Measurements from ENCODE around the gene ABCG1.

Gene ABCG1

GRCh38 chr21:42214081-42214750 is 4.7 kb upstream of the ABCG1 start:
- no peak overlapping the region for H2AK5ac ChIP-seq (ENCODE audit: low read length)
- no peaks in the 10 kb centered on the region for H3K4me1 ChIP-seq (ENCODE audit: control insufficient read depth, low read depth, low read length)
- no peak overlapping the region for H3K23ac ChIP-seq (ENCODE audit: low read length)
- no peak overlapping the region for H3K4me2 ChIP-seq (ENCODE audit: low read length)
- no peak overlapping the region for H3K4ac ChIP-seq (ENCODE audit: low read depth, low read length)
- no peak overlapping the region for H2BK5ac ChIP-seq (ENCODE audit: low read length)
- H3K36me3 ChIP-seq (ENCODE audit: control insufficient read depth, insufficient read depth, low read length) = no peaks in the 10 kb centered on the region
- H3K79me2 ChIP-seq (ENCODE audit: control insufficient read depth, insufficient read depth, low read length) = no peaks in the 10 kb centered on the region
- no peak overlapping the region for H3K56ac ChIP-seq (ENCODE audit: low read length)
- H3K18ac ChIP-seq (ENCODE audit: low read length) = no peak overlapping the region
- no peak overlapping the region for H2BK120ac ChIP-seq (ENCODE audit: low read depth, low read length)
- H3K27ac ChIP-seq (ENCODE audit: low read depth, low read length) = no peak overlapping the region
- H3K27me3 ChIP-seq (ENCODE audit: insufficient read depth, low read length, poor library complexity) = no peaks in the 10 kb centered on the region
- no peak overlapping the region for H4K8ac ChIP-seq (ENCODE audit: low read depth, low read length)
- no peak overlapping the region for H3K9ac ChIP-seq (ENCODE audit: low read length)
- no peaks in the 10 kb centered on the region for H3K79me1 ChIP-seq (ENCODE audit: low read length)
- H3K4me3 ChIP-seq (ENCODE audit: low read length) = no peak overlapping the region
- H4K5ac ChIP-seq (ENCODE audit: low read length) = no peak overlapping the region
- no peak for DNase-seq
- H2BK15ac ChIP-seq (replicated peaks; ENCODE audit: low read depth) = no peak overlapping the region
- no CpG with 5 or more reads among the region's 10 CpGs for WGBS (ENCODE audit: extremely low coverage, insufficient coverage, low lambda C conversion rate)

DNA sequence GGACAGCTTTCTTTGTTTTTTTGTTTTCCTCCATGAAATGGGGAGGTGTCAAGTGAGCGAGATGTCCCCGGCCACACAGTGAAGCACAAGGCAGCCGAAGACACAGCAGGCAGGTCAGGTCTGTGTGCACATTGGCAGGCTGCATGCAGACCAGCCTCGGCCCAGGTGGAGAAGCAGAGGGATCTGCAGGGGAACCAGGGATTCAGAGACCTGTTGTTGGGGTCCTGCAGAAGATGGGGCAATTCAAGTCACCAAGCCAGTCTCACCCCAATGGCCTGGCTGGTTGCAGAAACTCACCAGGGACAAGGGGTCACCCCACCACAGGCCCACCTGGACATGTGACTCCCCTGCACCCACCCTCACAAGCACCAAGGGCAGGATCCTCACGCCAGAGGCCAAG is 4.0 kb upstream of the ABCG1 start:
- H2AK5ac ChIP-seq (ENCODE audit: low read length) = no peak overlapping the region
- H3K56ac ChIP-seq (ENCODE audit: low read length) = no peak overlapping the region
- no peaks in the 10 kb centered on the region for H3K36me3 ChIP-seq (ENCODE audit: control insufficient read depth, insufficient read depth, low read length)
- no peak overlapping the region for H4K5ac ChIP-seq (ENCODE audit: low read length)
- no peaks in the 10 kb centered on the region for H3K4me1 ChIP-seq (ENCODE audit: control insufficient read depth, low read depth, low read length)
- no peak overlapping the region for H2BK120ac ChIP-seq (ENCODE audit: low read depth, low read length)
- no peaks in the 10 kb centered on the region for H3K27me3 ChIP-seq (ENCODE audit: insufficient read depth, low read length, poor library complexity)
- H3K9ac ChIP-seq (ENCODE audit: low read length) = no peak overlapping the region
- no peak overlapping the region for H4K8ac ChIP-seq (ENCODE audit: low read depth, low read length)
- H2BK5ac ChIP-seq (ENCODE audit: low read length) = no peak overlapping the region
- no peaks in the 10 kb centered on the region for H3K79me2 ChIP-seq (ENCODE audit: control insufficient read depth, insufficient read depth, low read length)
- H3K23ac ChIP-seq (ENCODE audit: low read length) = no peak overlapping the region
- no peak overlapping the region for H3K4me2 ChIP-seq (ENCODE audit: low read length)
- H2BK15ac ChIP-seq (replicated peaks; ENCODE audit: low read depth) = no peak overlapping the region
- H3K79me1 ChIP-seq (ENCODE audit: low read length) = no peaks in the 10 kb centered on the region
- no peak overlapping the region for H3K27ac ChIP-seq (ENCODE audit: low read depth, low read length)
- no peak overlapping the region for H3K4ac ChIP-seq (ENCODE audit: low read depth, low read length)
- no CpG with 5 or more reads among the region's 5 CpGs for WGBS (ENCODE audit: extremely low coverage, insufficient coverage, low lambda C conversion rate)
- no peak overlapping the region for H3K4me3 ChIP-seq (ENCODE audit: low read length)
- no peak overlapping the region for H3K18ac ChIP-seq (ENCODE audit: low read length)
- DNase-seq = no peak

- Histone ChIP-seq H2BK5ac (ENCODE audit: low read length) (no peak overlapping the region), H3K79me1 (ENCODE audit: low read length) (no peaks in the 10 kb centered on the region), H3K56ac (ENCODE audit: low read length) (no peak overlapping the region), H4K8ac (ENCODE audit: low read depth, low read length) (no peak overlapping the region), H3K4ac (ENCODE audit: low read depth, low read length) (no peak overlapping the region), H2AK5ac (ENCODE audit: low read length) (no peak overlapping the region), H3K27me3 (ENCODE audit: insufficient read depth, low read length, poor library complexity) (no peaks in the 10 kb centered on the region), H2BK120ac (ENCODE audit: low read depth, low read length) (no peak overlapping the region), H3K79me2 (ENCODE audit: control insufficient read depth, insufficient read depth, low read length) (no peaks in the 10 kb centered on the region), H3K4me2 (ENCODE audit: low read length) (no peak overlapping the region), H3K23ac (ENCODE audit: low read length) (no peak overlapping the region), H3K9ac (ENCODE audit: low read length) (no peak overlapping the region), H3K27ac (ENCODE audit: low read depth, low read length) (no peak overlapping the region), H3K18ac (ENCODE audit: low read length) (no peak overlapping the region), H3K4me1 (ENCODE audit: control insufficient read depth, low read depth, low read length) (no peaks in the 10 kb centered on the region), H3K4me3 (ENCODE audit: low read length) (no peak overlapping the region), H2BK15ac (replicated peaks; ENCODE audit: low read depth) (no peak overlapping the region), H4K5ac (ENCODE audit: low read length) (no peak overlapping the region), H3K36me3 (ENCODE audit: control insufficient read depth, insufficient read depth, low read length) (no peaks in the 10 kb centered on the region)
- no CpG with 5 or more reads among the region's 9 CpGs for WGBS (ENCODE audit: extremely low coverage, insufficient coverage, low lambda C conversion rate)
- DNase-seq = no peak
Measured at GRCh38 chr21:42215942-42216725, 2.8 kb upstream of the ABCG1 start.

GRCh38 chr21:42216726-42217572 is 2.0 kb upstream of the ABCG1 start:
- Histone ChIP-seq H3K4me3 (ENCODE audit: low read length) (no peak overlapping the region), H3K27ac (ENCODE audit: low read depth, low read length) (no peak overlapping the region), H3K4ac (ENCODE audit: low read depth, low read length) (no peak overlapping the region), H2BK15ac (replicated peaks; ENCODE audit: low read depth) (no peak overlapping the region), H2BK5ac (ENCODE audit: low read length) (no peak overlapping the region), H3K56ac (ENCODE audit: low read length) (no peak overlapping the region), H3K4me1 (ENCODE audit: control insufficient read depth, low read depth, low read length) (no peaks in the 10 kb centered on the region), H3K79me1 (ENCODE audit: low read length) (no peaks in the 10 kb centered on the region), H3K23ac (ENCODE audit: low read length) (peak overlapping the region; percentile 66), H3K79me2 (ENCODE audit: control insufficient read depth, insufficient read depth, low read length) (no peaks in the 10 kb centered on the region), H4K8ac (ENCODE audit: low read depth, low read length) (no peak overlapping the region), H4K5ac (ENCODE audit: low read length) (no peak overlapping the region), H3K9ac (ENCODE audit: low read length) (no peak overlapping the region), H2AK5ac (ENCODE audit: low read length) (no peak overlapping the region), H3K27me3 (ENCODE audit: insufficient read depth, low read length, poor library complexity) (no peaks in the 10 kb centered on the region), H2BK120ac (ENCODE audit: low read depth, low read length) (no peak overlapping the region), H3K4me2 (ENCODE audit: low read length) (no peak overlapping the region), H3K36me3 (ENCODE audit: control insufficient read depth, insufficient read depth, low read length) (no peaks in the 10 kb centered on the region), H3K18ac (ENCODE audit: low read length) (no peak overlapping the region)
- WGBS (ENCODE audit: extremely low coverage, insufficient coverage, low lambda C conversion rate) = no CpG with 5 or more reads among the region's 17 CpGs
- no peak for DNase-seq

DNA sequence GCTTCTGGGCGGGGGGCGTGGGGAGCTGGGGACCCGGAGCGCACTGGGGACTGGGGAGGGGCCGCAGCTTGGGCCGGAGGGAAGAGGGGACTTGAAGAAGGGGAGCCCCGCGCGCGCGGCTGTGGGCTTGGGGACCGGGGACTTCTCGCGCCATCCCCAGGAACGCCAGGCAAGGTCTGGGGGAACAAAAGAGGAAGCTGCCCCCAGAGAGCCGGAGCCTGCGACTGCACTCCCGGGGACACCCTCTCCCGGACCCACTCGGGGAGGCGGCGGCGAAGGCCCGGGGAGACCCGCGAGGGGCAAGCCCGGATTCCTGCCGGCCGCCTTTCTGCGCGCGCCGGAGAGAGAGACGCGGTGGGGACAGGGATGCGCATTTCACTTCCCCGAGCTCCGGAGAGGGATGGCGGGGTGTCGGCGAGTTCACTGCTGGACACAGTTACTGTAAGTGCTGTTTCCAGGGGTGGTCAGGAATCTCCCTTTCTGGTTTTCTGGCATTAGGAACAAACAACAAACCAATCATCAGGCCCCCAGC is 732 bp downstream of the ABCG1 start:
- Histone ChIP-seq H3K56ac (ENCODE audit: low read length) (peak overlapping the region; percentile 56), H3K23ac (ENCODE audit: low read length) (no peak overlapping the region), H3K18ac (ENCODE audit: low read length) (no peak overlapping the region), H3K9ac (ENCODE audit: low read length) (no peak overlapping the region), H4K5ac (ENCODE audit: low read length) (no peak overlapping the region), H3K4me3 (ENCODE audit: low read length) (no peak overlapping the region), H3K79me2 (ENCODE audit: control insufficient read depth, insufficient read depth, low read length) (no peaks in the 10 kb centered on the region), H4K8ac (ENCODE audit: low read depth, low read length) (no peak overlapping the region), H3K27me3 (ENCODE audit: insufficient read depth, low read length, poor library complexity) (no peaks in the 10 kb centered on the region), H2BK120ac (ENCODE audit: low read depth, low read length) (no peak overlapping the region), H3K4me1 (ENCODE audit: control insufficient read depth, low read depth, low read length) (no peaks in the 10 kb centered on the region), H2AK5ac (ENCODE audit: low read length) (no peak overlapping the region), H2BK5ac (ENCODE audit: low read length) (no peak overlapping the region), H3K36me3 (ENCODE audit: control insufficient read depth, insufficient read depth, low read length) (no peaks in the 10 kb centered on the region), H3K4me2 (ENCODE audit: low read length) (peak overlapping the region; percentile 83), H2BK15ac (replicated peaks; ENCODE audit: low read depth) (no peak overlapping the region), H3K4ac (ENCODE audit: low read depth, low read length) (no peak overlapping the region), H3K79me1 (ENCODE audit: low read length) (no peaks in the 10 kb centered on the region), H3K27ac (ENCODE audit: low read depth, low read length) (no peak overlapping the region)
- DNase-seq = no peak
- no CpG with 5 or more reads among the region's 41 CpGs for WGBS (ENCODE audit: extremely low coverage, insufficient coverage, low lambda C conversion rate)
